HUES6 (cell line): ENCODE measurements around the gene CPT1B.
"Not testable (repeated sequence)": the region's sequence is repeated elsewhere in the genome, so short reads cannot be mapped to it uniquely, and the experiment has no call there.

Experiments used
- H3K27ac ChIP-seq: 2 replicates; pipeline ENCODE4 v1.7.0; 2013; ENCODE audit warnings: low read depth, mild to moderate bottlenecking, low read length, inconsistent platforms
- H3K27me3 ChIP-seq: 2 replicates; pipeline ENCODE4 v1.6.1; 2013; ENCODE audit warnings: low read length; ENCODE audit not compliant: control insufficient read depth, insufficient read depth
- H3K36me3 ChIP-seq: 2 replicates; pipeline ENCODE4 v1.6.1; 2013; ENCODE audit warnings: low read length; ENCODE audit not compliant: control insufficient read depth, insufficient read depth
- H3K4me1 ChIP-seq: 2 replicates; pipeline ENCODE4 v1.6.1; 2013; ENCODE audit warnings: low read length; ENCODE audit not compliant: control insufficient read depth, insufficient read depth
- H3K4me3 ChIP-seq: 2 replicates; pipeline ENCODE4 v1.5.1; 2013; ENCODE audit warnings: low read depth, low read length
- H3K9ac ChIP-seq: one replicate; pipeline ENCODE4 v1.6.1; 2013; ENCODE audit warnings: mild to moderate bottlenecking, low read length
- H3K9me3 ChIP-seq: 2 replicates; pipeline ENCODE4 v1.6.1; 2013; ENCODE audit warnings: low read depth, low read length; ENCODE audit not compliant: control insufficient read depth, insufficient read depth

CPT1B gene

DNA sequence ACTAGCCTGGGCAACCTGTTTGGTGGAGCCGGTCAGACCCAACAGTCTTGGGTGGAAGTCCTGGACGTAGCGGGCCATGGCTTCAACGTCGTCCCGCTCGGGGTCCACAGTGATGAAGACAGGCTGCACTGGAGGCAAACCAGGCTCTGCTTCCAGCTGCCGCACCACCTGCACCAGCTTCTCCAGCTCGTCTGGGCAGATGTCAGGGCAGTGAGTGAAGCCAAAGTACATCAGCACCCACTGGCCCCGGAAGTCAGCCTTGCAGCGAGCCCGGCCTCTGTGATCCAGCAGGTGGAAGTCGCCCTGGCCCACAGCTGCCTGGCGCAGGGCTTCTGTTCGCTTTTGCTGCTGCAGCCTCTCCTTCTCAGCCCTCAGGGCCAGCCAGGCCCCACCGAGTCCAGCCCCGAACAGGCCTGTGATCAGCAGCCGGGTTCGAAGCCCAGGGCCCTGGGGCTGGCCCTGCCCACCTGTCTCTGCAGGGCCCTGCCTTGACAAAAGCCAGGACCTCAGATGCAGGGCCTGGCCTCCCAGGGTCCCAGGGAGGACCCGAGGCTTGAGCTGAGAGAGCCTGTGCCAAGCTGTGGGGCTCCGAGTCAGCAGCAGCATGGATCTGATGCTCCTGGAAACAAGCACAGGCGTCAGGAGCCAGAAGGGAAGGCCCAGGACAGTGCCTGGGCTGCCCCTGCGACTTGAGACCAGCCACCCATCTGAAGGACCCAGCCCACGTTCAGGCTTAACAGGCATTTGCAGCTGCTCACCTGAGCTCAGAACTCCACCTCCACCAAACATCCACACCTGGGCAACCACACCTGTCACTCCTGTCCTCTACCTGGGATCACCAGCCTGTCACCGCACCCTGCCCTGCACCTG is 54.2 kb downstream of the CPT1B start:
- Histone ChIP-seq H3K36me3 (peaks cover 38% of the 10 kb centered on the region), H3K9ac (peak overlapping the region; percentile 91)

DNA sequence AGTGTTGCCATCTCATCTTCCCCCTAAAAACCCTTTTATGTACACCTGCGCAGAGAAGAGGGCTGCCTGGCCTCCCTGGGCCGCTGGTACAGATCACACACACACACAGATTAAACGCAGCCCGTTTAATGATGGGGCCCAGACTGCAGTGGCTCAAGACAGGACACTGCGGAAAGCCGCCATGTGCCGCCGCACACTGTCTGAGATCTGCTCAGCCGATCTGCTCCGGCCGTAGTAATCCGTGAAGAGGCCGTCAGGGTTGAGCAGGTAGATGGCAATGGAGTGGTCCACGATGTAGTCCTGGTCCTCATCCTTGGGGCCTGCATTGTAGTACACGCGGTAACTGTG is 54.8 kb downstream of the CPT1B start:
- H3K4me3 ChIP-seq, result no peak overlapping the region
- peaks cover 44% of the 10 kb centered on the region for H3K36me3 ChIP-seq
- H3K27ac ChIP-seq, result no peak overlapping the region
- no peaks in the 10 kb centered on the region for H3K9me3 ChIP-seq
- H3K27me3 ChIP-seq, result peaks cover 20% of the 10 kb centered on the region
- peaks cover 6% of the 10 kb centered on the region; the same call in 1 of the 2 replicates for H3K4me1 ChIP-seq
- no peak overlapping the region for H3K9ac ChIP-seq

More for the DNA sequence above, 54.2 kb downstream of the CPT1B start:
- H3K27me3 ChIP-seq, result peaks cover 26% of the 10 kb centered on the region
- H3K4me1 ChIP-seq, result peaks cover 6% of the 10 kb centered on the region; the same call in 1 of the 2 replicates
- H3K4me3 ChIP-seq, result peak overlapping the region; percentile 91
- no peak overlapping the region for H3K27ac ChIP-seq
- H3K9me3 ChIP-seq, result no peaks in the 10 kb centered on the region

DNA sequence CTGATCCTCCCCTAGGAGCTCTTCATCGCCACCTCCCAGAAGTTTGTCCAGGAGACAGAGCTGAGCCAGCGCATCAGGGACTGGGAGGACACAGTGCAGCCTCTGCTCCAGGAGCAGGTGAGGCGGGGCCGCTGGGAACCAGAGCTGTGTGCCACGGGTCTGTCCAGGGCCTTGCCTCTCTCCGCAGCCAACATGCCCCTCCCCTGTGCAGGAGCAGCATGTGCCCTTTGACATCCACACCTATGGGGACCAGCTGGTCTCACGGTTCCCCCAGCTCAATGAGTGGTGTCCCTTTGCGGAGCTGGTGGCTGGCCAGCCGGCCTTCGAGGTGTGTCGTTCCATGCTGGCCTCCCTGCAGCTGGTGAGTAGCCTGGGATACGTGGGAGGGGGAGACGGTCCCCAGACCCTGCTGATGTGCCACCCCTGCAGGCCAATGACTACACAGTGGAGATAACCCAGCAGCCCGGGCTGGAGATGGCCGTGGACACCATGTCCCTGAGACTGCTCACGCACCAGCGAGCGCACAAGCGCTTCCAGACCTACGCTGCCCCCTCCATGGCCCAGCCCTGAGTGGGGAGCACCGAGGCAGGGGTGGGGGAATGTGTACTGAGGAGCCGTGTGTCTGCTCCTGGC is 55.3 kb downstream of the CPT1B start:
- Histone ChIP-seq H3K27me3 (peaks cover 15% of the 10 kb centered on the region), H3K4me1 (peaks cover 6% of the 10 kb centered on the region; the same call in 1 of the 2 replicates), H3K27ac (no peak overlapping the region), H3K9ac (no peak overlapping the region), H3K4me3 (no peak overlapping the region), H3K9me3 (no peaks in the 10 kb centered on the region), H3K36me3 (peaks cover 49% of the 10 kb centered on the region)

DNA sequence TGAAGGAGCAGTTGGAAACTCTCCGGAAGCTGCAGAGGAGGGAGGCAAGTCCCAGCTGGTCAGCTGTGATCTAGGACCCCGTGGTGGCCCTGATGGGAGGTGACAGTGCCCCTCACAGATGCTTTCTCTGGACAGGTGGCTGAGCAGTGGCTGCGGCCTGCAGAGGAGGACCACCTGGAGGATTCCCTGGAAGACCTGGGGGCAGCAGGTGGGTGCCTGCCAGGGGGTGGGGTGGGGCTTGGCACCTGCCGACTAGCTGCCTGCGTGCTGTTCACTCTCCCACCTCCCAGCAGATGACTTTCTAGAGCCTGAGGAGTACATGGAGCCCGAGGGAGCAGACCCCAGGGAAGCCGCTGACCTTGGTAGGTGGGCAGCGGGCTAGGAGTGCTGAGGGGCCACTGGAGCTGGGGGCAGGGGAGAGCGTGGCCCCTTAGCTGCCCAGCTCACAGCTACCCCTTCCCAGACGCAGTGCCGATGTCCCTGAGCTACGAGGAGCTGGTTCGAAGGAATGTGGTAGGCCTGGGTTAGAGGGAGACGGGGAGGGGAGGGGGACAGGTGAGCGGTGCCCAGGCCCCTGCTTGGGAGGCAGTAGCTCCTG is 55.9 kb downstream of the CPT1B start:
- peaks cover 6% of the 10 kb centered on the region; the same call in 1 of the 2 replicates for H3K4me1 ChIP-seq
- H3K27me3 ChIP-seq, result peaks cover 8% of the 10 kb centered on the region
- peaks cover 55% of the 10 kb centered on the region for H3K36me3 ChIP-seq
- H3K9ac ChIP-seq, result no peak overlapping the region
- no peak overlapping the region for H3K4me3 ChIP-seq
- H3K27ac ChIP-seq, result no peak overlapping the region
- H3K9me3 ChIP-seq, result no peaks in the 10 kb centered on the region

DNA sequence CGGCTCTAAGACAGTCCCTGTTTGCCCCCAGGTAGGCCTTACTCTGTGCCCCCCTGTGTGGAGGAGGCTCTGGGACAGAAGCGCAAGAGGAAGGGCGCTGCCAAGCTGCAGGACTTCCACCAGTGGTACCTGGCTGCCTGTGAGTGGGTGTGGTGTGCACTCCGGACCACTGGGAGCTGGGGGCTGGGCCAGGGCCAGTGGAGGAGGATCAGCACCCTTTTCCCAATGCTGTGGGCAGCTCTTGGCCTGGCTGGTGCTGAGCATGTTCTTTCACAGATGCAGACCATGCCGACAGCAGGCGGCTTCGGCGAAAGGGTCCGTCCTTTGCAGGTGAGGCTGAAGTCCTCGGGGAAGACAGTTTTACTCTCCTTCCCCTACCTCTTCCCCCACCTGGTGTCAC is 56.5 kb downstream of the CPT1B start:
- Histone ChIP-seq H3K36me3 (peaks cover 60% of the 10 kb centered on the region), H3K4me3 (no peak overlapping the region), H3K9me3 (no peaks in the 10 kb centered on the region), H3K27ac (no peak overlapping the region), H3K4me1 (peaks cover 3% of the 10 kb centered on the region; the same call in 1 of the 2 replicates), H3K27me3 (peaks cover 3% of the 10 kb centered on the region; the same call in 1 of the 2 replicates), H3K9ac (no peak overlapping the region)

DNA sequence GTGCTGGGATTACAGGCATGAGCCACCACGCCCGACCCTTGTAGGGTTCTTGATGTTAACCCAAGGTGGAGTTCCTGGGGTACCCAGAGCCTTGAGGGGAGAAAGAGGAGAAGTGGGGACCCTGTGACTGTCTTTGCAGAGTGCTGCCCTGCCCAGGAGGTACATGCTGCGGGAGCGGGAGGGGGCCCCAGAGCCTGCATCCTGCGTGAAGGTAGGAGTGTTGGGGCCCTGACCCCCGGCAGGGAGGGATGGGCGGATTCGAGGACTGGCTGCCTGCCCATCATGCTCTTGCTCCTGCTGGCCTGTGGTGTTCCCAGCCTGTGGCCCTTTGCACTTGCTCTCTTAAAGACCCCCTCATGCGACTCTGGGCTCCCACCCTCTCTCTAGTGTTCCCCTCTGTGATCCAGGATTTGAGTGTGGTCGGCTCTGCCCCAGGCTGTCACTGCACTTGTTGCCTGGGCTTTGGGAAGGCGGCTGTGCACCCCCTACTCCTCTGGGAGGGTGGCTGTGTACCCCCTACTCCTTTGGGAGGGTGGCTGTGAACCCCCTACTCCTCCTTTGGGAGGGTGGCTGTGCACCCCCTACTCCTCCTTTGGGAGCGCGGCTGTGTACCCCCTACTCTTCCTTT is 57.3 kb downstream of the CPT1B start:
- H3K9ac ChIP-seq, result no peak overlapping the region
- H3K4me3 ChIP-seq, result no peak overlapping the region
- H3K27me3 ChIP-seq, result no peaks in the 10 kb centered on the region
- no peak overlapping the region for H3K27ac ChIP-seq
- peaks cover 66% of the 10 kb centered on the region for H3K36me3 ChIP-seq
- no peaks in the 10 kb centered on the region for H3K4me1 ChIP-seq
- H3K9me3 ChIP-seq, result no peaks in the 10 kb centered on the region

- H3K4me1 ChIP-seq, H3K4me3 ChIP-seq, H3K9me3 ChIP-seq, H3K27ac ChIP-seq, H3K9ac ChIP-seq, H3K27me3 ChIP-seq: not testable (repeated sequence)
- H3K36me3 ChIP-seq, result peaks cover 66% of the 10 kb centered on the region
Observed at GRCh38 chr22:50520184-50520583, 58.0 kb downstream of the CPT1B start.

- no peaks in the 10 kb centered on the region for H3K27me3 ChIP-seq
- H3K4me1 ChIP-seq, result no peaks in the 10 kb centered on the region
- no peak overlapping the region for H3K27ac ChIP-seq
- no peak overlapping the region for H3K4me3 ChIP-seq
- H3K36me3 ChIP-seq, result peaks cover 66% of the 10 kb centered on the region
- no peak overlapping the region for H3K9ac ChIP-seq
- no peaks in the 10 kb centered on the region for H3K9me3 ChIP-seq
Observed at GRCh38 chr22:50519151-50519550, 59.1 kb downstream of the CPT1B start.
